Inflammatory macrophage treated with lipopolysaccharide for 1 hour (primary cell): ENCODE results near the gene PPP1R1C.
A peak's percentile ranks its signal among the peaks of the same experiment; 100 is the strongest.

ENCODE experiments used
- DNase-seq, 2 donors: peaks; one replicate each; pipeline ENCODE4 v3.0.0-alpha.2; 2020 to 2022

Gene PPP1R1C

GRCh38 chr2:181972431-181973170, 13.1 kb upstream of the PPP1R1C start:
- DNase-seq, result no peak

GRCh38 chr2:181973171-181973783, 12.4 kb upstream of the PPP1R1C start:
- DNase-seq, result no peak

- DNase-seq, result peak; percentile 15 to 55
These were observed 7.8 kb upstream of the PPP1R1C start for GRCh38 chr2:181977661-181978350.

GRCh38 chr2:181978351-181979150, 7.1 kb upstream of the PPP1R1C start:
- no peak for DNase-seq

GRCh38 chr2:181984060-181984459, 1.6 kb upstream of the PPP1R1C start:
- no peak for DNase-seq

- no peak for DNase-seq
These were observed 630 bp upstream of the PPP1R1C start for GRCh38 chr2:181984814-181985631.

- DNase-seq, result no peak
These were observed 2.7 kb downstream of the PPP1R1C start for GRCh38 chr2:181988154-181988924.

- DNase-seq, result no peak
These were observed 3.4 kb downstream of the PPP1R1C start for GRCh38 chr2:181989099-181989498.

GRCh38 chr2:181991171-181991885, 5.7 kb downstream of the PPP1R1C start:
- DNase-seq, result peak; percentile 79 to 87

GRCh38 chr2:181992776-181993175, 7.1 kb downstream of the PPP1R1C start:
- DNase-seq, result no peak

- DNase-seq, result no peak
These were observed 9.6 kb downstream of the PPP1R1C start for GRCh38 chr2:181995289-181995688.

GRCh38 chr2:181998041-181998835, 12.6 kb downstream of the PPP1R1C start:
- peak in 1 of 2 donors; percentile 10 for DNase-seq

GRCh38 chr2:181998891-181999654, 13.4 kb downstream of the PPP1R1C start:
- no peak for DNase-seq

GRCh38 chr2:181999911-182000310, 14.3 kb downstream of the PPP1R1C start:
- no peak for DNase-seq

- no peak for DNase-seq
These were observed 19.4 kb downstream of the PPP1R1C start for GRCh38 chr2:182004945-182005520.

- no peak for DNase-seq
These were observed 21.1 kb downstream of the PPP1R1C start for GRCh38 chr2:182006595-182007341.

- DNase-seq, result no peak
These were observed 28.6 kb downstream of the PPP1R1C start for GRCh38 chr2:182014284-182014683.
